ENCODE data around the gene LRRK2.

DNA sequence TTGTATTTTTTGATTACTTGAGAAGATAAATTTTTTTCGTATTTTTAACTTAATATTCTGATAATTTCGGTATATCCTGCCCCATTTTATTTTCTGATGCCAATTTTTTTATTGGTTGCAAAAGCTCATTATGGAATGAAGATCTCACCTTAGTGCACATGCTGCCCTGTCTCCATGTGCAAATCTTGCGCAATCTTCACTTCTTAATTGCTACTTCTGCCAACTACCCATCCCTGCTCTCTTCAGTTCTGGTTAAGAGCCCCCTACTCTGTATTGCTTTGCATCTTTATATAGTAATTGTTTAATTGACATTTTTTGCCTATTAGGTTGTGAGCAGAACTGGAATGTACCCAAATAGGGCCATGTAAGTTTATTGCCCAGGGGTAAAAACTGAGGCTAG lies 20.5 kb upstream of the LRRK2 start:
- TF ChIP-seq, protein P1, sequence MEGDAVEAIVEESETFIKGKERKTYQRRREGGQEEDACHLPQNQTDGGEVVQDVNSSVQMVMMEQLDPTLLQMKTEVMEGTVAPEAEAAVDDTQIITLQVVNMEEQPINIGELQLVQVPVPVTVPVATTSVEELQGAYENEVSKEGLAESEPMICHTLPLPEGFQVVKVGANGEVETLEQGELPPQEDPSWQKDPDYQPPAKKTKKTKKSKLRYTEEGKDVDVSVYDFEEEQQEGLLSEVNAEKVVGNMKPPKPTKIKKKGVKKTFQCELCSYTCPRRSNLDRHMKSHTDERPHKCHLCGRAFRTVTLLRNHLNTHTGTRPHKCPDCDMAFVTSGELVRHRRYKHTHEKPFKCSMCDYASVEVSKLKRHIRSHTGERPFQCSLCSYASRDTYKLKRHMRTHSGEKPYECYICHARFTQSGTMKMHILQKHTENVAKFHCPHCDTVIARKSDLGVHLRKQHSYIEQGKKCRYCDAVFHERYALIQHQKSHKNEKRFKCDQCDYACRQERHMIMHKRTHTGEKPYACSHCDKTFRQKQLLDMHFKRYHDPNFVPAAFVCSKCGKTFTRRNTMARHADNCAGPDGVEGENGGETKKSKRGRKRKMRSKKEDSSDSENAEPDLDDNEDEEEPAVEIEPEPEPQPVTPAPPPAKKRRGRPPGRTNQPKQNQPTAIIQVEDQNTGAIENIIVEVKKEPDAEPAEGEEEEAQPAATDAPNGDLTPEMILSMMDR (IDR thresholded peaks at IDR 0.05; ENCODE audit: low read depth, low read length, poor library complexity, severe bottlenecking) = no peak
- no peak for TF ChIP-seq EZH2phosphoT487 (IDR thresholded peaks at IDR 0.05; ENCODE audit: borderline replicate concordance, low read length)
